Left kidney (tissue), 2 donors: ENCODE results near the gene ZNF407. TPM values are rescaled to one million over a fixed set of nuclear protein-coding genes. Genes with fewer than 3 reads are reported as not detected.

Experiments
- DNase-seq: peaks from one replicate; pipeline ENCODE4 v3.0.0-alpha.2; 2013
- polyA plus RNA-seq: library from polyadenylated mRNA; unstranded; fragments of 120-200 nt; gene quantifications from one replicate; pipeline ENCODE4 v1.2.1, GENCODE V29; 2013; ENCODE audit not compliant: insufficient read length

ZNF407 gene
- polyA plus RNA-seq, 1 donor = 11.4 TPM

DNA sequence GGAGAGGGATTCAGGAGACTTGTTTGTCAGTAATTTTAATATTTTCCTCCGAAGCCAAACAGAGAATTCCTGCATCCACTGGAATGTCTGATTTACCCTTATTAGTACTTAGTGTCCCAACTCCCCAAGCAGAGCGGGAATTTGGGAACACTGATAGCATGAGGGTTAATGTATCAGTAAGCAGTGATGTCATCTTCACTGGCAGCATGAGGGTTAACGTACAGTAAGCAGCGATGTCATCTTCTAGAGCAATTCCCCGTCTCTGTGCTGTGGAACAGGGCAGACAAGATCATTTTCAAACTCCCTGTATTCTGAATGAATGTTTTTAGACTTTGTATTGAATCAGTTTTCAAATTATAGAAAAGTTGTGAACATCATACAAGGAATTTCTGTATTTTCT is 228.9 kb downstream of the ZNF407 start:
- no peak for DNase-seq

DNA sequence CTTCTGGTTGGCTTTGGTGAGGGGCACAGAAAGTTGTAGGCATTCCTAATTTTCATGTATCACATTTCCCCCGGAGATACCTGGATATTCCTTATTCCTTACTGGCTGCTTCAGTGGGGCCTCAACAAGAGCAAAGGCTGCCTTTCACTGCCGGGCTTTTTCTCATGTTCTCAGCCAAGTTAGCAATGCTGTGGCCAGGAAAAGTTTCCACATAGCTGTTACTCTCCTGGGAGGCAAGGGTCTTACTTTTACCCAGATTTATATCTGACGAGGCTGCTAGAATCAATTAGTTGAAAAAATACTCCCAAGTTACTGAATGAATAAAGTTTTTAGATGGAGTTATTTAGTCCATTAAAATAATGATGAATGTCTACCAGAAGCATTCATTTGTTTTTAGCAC is 230.5 kb downstream of the ZNF407 start:
- DNase-seq = no peak

DNA sequence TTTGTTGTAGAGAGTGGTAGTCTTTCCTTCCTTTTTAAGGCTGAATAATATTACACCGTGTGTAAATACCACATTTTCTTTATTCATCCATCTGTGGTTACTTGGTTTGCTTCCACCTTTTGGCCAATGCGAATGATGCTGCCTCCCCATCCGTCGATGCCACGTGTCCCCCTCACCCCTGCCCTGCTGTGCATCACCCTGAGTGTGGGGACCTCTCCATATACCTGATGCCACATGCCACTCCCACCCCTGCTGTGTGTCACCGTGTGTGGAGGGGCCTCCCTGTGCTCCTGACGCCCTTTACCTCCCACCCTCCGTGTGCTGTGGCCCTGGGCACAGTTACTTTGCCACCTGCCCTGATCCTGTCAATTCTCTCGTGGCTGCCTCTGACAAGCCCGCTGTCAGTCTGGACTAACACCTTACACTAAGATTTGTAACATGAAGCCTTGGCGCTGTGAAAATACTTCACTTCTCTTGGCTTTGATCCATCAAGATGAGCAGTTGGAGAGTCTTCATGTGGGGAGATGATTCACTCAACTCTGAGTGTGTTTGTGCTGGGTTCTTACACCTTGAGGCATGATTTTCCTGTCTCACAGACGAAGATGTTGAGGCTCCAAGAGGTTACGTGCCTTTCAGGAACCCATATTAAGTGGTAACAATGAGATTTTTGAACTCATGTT is 234.0 kb downstream of the ZNF407 start:
- DNase-seq = no peak

DNA sequence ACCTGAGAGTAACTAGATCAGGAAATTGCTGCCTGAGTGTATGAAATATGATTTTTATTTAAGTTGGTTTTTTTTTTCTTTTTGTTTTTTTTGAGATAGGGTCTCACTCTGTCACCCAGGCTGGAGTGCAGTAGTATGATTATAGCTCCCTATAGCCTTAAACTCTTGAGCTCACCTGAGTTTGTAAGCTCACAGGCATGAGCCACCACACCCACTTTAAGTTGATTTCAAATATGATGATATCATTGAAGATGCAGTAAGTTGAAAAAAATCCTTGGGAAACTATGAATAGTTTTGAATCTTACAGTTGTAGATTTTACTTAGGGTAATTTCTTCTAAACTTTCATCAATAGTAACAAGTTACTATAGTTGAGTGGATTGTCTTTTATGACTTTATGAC is 234.7 kb downstream of the ZNF407 start:
- no peak for DNase-seq

DNA sequence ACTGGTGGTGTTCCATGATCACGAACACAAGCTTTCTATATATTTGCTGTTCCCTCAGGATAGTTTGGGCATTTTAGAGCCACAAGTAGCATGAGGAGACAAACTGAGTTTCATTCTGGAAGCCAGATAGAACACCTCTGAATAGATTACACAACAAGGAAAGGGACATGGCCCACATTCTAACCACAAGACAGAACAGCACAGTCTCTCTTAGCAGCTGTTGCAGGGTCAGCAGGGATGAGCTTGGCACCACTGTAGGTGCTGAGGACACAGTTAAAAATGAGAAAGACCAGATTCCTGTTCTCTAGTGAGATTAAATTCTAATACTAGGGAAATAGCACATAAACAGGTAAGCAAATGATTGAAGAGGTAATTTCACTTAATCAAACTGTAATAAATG is 235.3 kb downstream of the ZNF407 start:
- no peak for DNase-seq

DNA sequence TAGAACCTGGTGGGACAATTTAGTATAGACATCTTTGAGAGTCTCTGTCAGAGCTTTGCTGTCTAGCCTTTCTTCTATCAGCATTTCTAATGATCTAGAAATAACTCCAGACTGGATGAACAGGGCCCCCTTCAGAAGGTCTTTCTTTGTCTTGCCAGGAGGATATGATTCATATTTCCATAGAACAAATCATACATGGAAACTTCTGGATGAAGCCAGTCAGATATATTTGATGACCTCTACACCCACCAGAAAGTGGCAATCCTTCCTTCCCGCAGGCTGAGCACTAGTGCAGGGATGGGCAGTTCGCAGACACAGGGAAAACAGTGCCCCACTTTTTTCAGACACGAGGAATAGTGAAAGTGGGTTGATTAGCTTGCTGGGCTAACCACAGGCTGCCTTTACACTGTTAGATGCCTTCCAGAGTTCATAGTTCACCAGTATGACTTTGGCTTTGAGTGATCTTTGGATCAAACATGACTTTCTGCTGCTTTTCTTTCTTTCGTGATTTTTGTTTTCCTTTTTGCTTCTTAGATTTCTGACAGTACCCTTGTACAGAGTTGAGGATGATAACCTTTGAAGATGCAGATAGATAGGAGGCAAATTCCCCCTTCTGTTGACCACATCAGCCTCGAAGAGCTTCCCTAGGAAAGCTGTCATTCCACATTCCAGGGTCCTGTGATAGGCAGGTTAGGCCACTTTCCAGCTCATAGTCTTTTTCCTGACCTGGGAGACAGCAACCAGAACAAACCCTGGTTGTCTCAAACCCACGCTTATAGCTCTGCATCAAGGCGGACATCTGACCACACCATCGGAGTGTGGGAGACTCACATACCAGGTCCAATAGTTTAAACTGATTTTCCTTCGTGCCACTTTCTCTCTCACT is 237.0 kb downstream of the ZNF407 start:
- no peak for DNase-seq

DNA sequence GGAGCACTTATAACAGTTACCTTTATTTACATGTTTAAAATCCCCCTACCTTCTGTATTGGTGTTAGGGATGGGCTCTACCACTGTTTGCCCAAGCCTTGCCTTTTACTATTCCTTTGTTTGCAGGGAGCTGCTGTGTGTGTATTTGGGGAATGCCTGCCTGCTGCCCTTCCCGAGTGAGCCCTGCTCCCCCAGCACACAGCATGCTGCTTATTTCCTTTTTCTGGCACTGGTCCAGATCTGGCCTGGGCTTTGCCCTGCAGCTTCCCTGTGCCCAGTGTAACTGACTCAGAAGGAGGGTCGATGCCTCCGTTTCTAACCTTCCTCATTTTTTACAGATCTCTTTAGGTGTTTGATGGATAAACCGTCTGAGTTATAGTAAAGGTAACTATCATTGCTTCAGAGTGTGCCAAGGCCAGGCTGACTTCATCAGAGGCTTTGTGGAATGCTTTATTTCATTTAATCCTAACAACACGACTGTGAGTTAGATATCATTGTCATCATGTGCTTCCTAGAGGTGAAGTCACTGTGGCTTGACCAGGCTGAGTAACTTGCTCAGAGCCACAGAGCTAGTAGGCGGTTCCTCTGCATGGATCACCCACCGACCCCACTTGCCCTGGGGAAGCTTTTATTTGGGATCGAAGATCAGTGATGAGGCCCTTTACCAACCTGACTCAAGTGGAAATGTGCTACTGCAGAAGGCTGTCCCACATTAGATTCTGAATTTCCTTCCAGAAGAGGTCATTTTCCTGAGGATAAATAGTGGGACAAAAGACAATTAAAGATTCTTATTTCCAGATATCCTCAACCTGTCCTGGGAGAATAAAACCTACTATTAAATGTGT is 238.8 kb downstream of the ZNF407 start:
- DNase-seq = no peak

DNA sequence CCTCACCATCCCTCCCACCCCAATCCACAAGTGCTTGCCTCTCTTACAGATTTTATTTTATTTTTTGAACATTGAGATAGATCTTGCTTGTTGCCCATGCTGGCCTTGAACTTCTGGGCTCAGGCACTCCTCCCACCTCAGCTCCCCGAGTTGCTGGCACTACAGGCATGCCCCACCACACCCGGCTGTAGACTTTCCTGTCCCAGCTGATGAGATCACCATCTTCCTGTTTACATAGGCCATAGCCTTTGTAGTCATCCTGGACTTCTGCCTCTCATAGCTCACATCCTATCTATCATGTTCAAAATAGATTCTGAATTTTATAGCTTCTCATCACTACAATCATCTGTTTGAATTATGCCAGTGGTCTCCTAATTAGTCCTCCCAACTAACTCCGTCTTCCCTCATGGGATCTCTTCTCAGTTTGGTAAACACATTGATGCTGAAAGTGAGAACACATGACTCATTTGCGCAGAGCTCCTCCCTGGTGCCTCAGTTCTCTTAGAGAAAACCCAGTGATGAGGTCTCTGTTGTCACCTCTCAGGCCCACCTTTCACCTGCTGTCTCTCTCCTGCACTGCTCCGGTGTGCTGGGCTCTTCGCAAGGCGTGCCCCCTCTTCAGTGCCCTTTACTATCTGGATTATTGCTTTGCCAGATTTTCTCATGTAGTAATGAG is 243.0 kb downstream of the ZNF407 start:
- no peak for DNase-seq

DNA sequence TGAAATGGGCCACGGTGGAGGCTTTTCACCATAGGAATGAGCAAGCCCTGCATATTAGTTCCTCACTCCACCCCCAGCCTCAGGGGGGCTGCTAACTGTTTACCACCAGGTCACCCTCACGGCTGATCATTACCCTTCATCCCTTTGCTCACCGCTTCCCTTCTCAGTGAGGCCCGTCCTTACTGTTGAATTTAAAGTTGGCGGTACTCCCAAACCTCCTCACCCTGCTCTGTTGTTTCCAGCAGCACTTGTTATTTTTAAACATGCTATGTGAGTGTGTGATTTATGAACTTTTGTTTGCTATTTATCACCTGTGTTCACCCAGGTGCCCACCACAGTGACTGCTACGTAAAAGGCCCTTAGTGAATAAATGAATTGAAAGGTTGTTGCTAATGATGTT is 243.6 kb downstream of the ZNF407 start:
- DNase-seq = no peak

DNA sequence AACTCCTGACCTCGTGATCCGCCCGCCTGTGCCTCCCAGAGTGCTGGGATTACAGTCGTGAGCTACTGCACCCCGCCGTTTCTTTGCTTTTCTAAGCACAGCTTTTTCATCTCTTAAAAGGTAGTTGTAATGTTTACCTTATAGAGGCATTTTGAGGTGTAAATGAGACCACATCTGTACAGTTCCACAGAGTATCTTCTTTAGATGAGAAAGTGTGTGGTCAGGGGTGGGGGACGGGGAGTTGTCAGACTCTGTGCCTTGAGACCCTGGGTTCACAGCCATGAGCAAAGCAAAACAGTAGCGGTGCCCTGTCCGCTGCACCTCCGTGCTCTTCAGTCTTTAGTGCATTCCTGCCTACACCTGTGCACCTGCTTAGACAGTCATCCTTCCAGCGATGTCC is 251.6 kb downstream of the ZNF407 start:
- no peak for DNase-seq

DNA sequence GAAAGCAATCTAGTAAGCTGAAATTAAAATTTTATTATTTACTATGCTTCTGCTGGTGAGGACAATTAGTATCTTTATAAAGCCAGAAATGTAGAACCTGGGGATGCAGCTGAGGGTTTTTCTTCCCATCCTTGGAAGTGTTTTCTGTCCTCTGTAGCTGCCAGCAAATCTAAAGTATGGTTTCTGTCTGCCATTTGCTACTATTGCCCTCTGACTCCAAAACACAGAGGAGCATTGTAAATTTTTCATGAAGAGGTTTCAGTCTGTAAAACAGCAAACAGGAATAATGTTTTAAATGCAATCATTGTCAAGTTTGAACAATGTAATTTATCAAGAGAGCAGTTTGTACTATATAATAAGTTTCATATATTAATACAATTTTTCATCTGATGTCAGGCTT is 258.8 kb downstream of the ZNF407 start:
- no peak for DNase-seq

DNA sequence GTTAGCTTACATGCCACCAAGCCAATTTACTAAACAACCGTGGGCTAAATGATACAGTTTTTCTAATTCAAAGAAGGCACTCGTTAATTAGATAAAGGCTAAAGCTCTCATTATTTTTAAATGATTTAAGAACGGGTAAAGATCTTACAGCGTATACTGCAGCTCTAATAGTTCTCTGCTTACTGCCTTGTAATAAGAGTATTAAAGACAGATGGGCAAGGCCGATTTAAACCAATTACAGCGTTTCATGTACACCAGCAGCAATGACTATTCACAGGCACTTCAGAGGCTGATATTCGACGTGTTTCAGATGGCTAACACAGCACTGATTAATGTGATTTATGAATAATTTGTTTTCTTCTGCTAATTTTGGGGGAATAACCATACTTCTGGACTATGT is 259.3 kb downstream of the ZNF407 start:
- no peak for DNase-seq

DNA sequence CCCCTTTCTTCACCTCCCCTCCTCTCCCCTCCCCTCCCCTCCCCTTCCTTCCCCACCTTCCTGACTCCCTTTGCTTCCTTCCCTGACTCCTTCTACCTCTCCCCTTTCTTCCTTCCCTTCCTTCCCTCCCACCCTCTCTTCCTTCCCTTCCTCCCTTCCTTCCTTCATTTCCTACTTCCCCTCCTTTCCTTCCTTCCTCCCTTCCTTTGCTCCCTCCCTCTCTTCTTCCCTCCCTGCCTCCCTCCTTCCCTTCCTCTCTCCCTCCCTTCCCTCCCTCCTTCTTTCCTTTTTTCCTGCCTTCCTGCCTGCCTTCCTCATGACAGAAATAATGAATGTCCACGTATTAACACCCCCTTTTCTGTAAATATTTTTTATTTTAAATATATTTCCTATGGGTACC is 260.2 kb downstream of the ZNF407 start:
- DNase-seq = no peak

DNA sequence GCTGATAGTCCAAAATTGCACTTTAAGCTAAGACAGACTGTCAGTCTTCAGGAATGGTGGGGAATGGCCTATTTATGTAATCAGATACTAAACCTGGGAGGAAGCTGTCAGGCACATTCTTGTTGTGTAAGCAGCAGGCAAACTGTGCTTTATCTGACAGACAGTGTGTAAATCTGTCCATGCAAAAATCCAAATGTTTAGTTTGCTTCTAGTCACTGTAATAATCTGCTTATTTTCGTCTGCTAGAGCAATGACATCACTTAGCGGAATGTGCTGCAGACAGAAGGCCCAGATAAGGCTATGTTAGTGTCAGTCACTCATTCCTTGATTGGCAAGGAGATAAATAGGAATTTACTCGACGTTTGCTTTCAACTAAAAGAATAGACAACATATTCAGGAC is 263.5 kb downstream of the ZNF407 start:
- peak; percentile 5 for DNase-seq

DNA sequence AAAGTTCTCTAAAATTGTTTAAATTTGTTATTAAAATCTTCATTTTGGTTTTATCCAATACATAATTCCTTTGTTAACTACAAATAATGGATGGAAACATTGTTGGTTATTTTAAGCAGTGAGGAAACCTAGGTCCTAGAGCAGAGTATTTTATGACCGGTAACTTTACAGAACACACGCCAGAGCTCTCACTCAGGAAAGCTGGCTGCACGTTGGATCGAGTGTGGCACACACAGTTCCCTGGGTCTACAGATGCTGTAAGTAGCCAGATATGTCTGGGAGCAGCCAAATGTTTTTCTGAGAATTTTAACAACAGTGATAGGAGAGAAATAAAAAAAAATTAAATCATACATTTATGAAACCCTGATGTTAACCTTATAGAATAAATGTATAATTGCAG is 264.4 kb downstream of the ZNF407 start:
- no peak for DNase-seq

DNA sequence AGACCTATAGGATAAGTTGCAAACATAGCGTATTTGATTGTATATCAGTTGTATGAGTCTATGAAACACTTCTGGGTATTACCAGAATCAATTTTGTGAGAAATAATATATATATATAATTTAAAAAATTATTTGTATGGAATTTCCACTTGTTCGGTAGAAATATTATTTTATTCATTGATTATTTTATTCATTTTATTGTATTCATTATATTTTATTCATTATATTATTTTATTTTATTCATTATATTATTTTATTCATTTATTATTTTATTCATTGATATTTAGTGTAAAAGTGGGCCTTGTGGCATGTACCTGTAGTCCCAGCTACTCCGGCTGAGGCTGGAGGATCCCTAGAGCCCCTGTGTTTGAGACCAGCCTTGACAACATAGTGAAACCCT is 268.9 kb downstream of the ZNF407 start:
- DNase-seq = no peak

DNA sequence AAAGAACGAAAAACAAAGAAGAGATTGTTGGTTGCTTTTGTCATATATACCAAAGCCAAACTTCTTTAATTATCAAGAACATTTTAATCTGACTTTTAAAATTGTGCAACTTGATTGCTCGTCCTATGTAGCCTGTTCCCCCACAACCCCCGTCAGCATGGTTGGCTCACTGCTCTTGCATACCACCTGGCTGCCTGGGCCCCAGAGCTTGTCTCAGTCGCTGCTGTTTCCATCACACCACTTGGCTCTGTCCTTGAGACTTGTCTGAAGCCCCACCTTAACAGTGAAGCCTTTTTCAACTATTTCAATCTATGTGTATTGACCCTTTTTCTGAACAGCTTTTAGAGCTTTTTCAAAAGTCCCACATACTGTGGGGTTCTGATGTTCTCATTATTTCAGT is 270.8 kb downstream of the ZNF407 start:
- no peak for DNase-seq

DNA sequence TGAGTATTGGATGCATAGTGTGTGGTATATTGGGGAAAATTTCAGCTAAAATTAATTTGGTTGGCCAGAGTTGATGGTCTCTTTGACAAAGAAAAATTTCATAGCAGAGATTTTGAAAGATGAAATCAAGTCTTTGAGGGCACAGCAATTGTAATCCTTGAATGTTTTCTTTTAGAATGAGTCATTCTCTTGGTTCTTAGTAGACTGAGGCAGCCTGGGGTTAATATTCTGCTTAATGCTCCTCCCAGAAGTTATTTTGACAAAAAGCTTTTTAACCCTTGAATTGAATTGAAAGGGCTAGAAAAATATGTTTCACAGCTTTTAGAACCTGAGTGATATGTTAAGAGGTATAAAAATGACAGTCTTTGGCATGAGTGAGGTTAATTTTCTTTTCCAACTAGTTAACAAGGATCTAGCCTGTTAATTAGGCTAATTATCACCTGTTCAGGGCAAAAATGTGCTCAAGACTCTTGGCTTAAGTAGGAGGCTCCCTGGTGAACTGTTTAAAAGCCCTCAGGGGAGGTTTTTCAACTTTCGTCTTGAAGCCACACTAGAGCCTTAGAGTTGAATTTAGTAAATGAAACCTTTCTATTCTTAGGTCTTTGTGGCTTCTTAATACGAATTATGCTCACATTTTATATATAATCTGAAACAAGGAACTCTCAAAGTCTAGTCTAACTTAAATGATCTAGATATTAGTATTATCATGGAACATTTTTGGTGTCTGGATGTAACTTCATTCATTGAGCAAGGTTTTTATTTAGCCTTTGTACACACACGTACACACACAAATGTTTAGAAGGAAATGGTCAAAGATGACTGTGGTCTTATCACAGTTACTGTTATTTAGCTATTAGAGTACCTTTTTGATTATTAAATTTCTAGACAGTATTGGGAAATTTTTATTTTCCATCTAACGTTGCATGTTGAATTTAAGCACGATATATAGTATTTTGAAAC is 272.5 kb downstream of the ZNF407 start:
- no peak for DNase-seq

DNA sequence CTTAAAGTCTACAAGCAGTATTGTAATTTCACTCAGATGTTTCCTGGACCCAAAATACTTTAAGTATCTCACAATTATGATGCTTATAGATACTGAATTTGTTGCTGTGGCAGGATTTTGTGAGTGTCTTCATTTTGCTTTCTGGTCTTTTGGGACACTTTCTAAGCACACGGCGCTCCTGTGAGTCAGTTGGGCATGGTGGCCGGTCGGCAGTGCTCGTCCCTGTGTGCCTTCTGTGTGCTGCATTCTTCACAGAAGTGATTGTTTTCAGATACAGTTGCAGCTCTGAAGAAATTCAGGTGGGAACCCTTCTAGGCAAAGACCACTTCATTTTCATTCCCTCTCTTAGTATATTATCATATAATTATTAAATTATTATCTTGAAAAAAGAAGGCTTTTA is 273.3 kb downstream of the ZNF407 start:
- DNase-seq = no peak

DNA sequence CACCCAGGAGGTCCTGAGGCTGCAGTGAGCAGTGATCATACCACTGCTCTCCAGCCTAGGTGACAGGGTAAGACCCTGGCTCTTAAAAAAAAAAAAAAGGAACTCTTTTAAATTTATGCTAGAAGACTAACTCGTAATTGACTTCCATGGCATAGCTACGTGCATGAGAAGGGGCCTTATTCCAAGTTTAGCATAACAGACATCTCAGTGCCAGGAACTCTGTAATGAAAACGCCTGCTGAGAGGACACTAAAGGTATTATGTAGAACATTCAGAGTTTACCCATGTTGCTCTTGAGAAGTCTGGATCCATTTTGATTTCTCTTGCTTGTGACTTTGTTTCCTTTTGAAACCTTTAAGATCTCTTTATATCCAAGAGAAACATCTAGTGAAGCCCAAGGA is 276.0 kb downstream of the ZNF407 start:
- DNase-seq = no peak

DNA sequence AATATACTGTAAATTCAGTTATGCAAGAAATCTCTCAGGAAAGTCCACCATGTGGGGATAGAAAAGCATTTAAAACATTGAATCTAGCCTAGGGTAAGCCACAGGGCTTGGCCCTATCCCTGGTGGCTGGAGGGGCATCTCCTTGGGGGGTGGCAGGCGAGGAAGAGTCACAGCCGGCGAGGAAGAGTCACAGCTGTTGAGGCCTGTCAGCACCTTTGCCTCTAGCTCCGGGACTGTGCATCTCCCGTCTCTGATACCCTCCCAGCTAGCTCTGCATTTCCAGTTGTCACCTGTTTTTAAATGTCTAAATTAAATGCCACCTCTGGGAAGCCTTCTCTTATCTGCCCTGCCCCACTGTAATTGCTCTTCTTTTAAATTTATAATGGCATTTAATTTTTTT is 276.7 kb downstream of the ZNF407 start:
- DNase-seq = no peak
